H1 (cell line): ENCODE data around the gene PPP2R2D.

Experiments used
- CBX5 ChIP-seq: fragments of 300-800, 300-1000 bp; sonication (generic); IDR thresholded peaks from 2 replicates; pipeline ENCODE4 v1.7.1; 2016; ENCODE audit warnings: antibody characterized with exemption, low read length, low read depth
- EGR1 ChIP-seq: IDR thresholded peaks from 2 replicates; pipeline ENCODE4 v1.6.1; 2011; ENCODE audit warnings: low read depth, low read length, borderline replicate concordance
- EZH2 ChIP-seq: fragments of 200-600 bp; sonication (generic); IDR thresholded peaks from 2 replicates; pipeline ENCODE4 v1.7.1; 2012; ENCODE audit warnings: low read depth, mild to moderate bottlenecking, moderate library complexity, low read length, inconsistent platforms; ENCODE audit not compliant: severe bottlenecking
- MAFK ChIP-seq: IDR thresholded peaks from 2 replicates; pipeline ENCODE4 v1.6.1; 2012; ENCODE audit warnings: low read depth, mild to moderate bottlenecking, improper control_type of control experiment, low read length
- PHF8 ChIP-seq: fragments of 200-600 bp; sonication (generic); conservative IDR thresholded peaks from 2 replicates; pipeline ENCODE4 v1.7.1; 2012; ENCODE audit warnings: low read depth, mild to moderate bottlenecking, inconsistent platforms, low read length, moderate library complexity
- POLR2A ChIP-seq, 2 experiments: IDR thresholded peaks; 1 replicate in 1 of 2; 2 replicates in 1 of 2; pipeline ENCODE4 v1.6.1; 2011; ENCODE audit warnings: low read depth in 2 of 2, low read length in 2 of 2, mild to moderate bottlenecking in 2 of 2; ENCODE audit errors: control extremely low read depth in 1 of 2
- POU5F1 ChIP-seq: IDR thresholded peaks from 2 replicates; pipeline ENCODE4 v1.6.1; 2011; ENCODE audit warnings: low read depth, mild to moderate bottlenecking, low read length, moderate library complexity
- SAP30 ChIP-seq: fragments of 300-600 bp; sonication (generic); IDR thresholded peaks from 2 replicates; pipeline ENCODE4 v1.7.1; 2012; ENCODE audit warnings: low read length, moderate library complexity, mild to moderate bottlenecking, inconsistent platforms; ENCODE audit not compliant: insufficient read depth, insufficient replicate concordance
- SP2 ChIP-seq: IDR thresholded peaks from 2 replicates; pipeline ENCODE4 v1.6.1; 2012; ENCODE audit warnings: mild to moderate bottlenecking, low read length, inconsistent platforms
- TF ChIP-seq, protein P1 (sequence below), 3 experiments: IDR thresholded peaks; 1 replicate in 2 of 3; 2 replicates in 1 of 3; pipeline versions ENCODE4 v1.5.1 to v1.6.1; 2011; ENCODE audit warnings: low read length in 3 of 3, mild to moderate bottlenecking in 3 of 3, inconsistent platforms in 2 of 3, low read depth in 1 of 3, moderate library complexity in 1 of 3; ENCODE audit not compliant: insufficient read depth in 1 of 3; ENCODE audit errors: control extremely low read depth in 1 of 3
- TF ChIP-seq, protein P2 (sequence below): IDR thresholded peaks from 2 replicates; pipeline ENCODE4 v1.6.1; 2012; ENCODE audit warnings: inconsistent platforms
- TF ChIP-seq, protein P3 (sequence below): IDR thresholded peaks from 2 replicates; pipeline ENCODE4 v1.6.1; 2011; ENCODE audit warnings: low read length, improper control_type of control experiment

DNA sequence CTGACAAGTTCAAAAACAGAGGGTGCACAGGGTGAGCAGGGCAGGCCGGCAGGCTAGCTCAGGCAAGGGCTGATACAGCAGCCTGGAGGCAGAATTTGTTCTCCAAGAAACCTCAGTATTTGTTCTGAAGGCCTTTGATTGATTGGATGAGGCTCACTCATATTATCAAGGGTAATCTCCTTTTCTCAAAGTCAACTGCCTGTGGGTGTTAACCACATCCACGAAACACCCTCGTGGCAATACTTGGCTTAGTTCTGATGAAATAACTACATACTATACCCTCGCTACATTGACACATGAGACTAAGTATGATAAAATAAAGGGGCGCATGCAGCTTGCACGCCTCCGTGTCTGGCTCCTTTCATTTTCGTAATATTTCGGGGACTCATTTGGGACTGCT is 4.4 kb upstream of the PPP2R2D start:
- TF ChIP-seq, protein P1, sequence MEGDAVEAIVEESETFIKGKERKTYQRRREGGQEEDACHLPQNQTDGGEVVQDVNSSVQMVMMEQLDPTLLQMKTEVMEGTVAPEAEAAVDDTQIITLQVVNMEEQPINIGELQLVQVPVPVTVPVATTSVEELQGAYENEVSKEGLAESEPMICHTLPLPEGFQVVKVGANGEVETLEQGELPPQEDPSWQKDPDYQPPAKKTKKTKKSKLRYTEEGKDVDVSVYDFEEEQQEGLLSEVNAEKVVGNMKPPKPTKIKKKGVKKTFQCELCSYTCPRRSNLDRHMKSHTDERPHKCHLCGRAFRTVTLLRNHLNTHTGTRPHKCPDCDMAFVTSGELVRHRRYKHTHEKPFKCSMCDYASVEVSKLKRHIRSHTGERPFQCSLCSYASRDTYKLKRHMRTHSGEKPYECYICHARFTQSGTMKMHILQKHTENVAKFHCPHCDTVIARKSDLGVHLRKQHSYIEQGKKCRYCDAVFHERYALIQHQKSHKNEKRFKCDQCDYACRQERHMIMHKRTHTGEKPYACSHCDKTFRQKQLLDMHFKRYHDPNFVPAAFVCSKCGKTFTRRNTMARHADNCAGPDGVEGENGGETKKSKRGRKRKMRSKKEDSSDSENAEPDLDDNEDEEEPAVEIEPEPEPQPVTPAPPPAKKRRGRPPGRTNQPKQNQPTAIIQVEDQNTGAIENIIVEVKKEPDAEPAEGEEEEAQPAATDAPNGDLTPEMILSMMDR (IDR thresholded peaks at IDR 0.05; ENCODE audit: control extremely low read depth in 1 of 3, insufficient read depth in 1 of 3, low read depth in 1 of 3, low read length in 3 of 3) = no peak
- TF ChIP-seq POLR2A (IDR thresholded peaks at IDR 0.05; ENCODE audit: control extremely low read depth in 1 of 2, low read depth in 2 of 2, low read length in 2 of 2) (no peak), PHF8 (no peak), MAFK (no peak), EGR1 (no peak), SAP30 (no peak), EZH2 (no peak), POU5F1 (no peak), SP2 (no peak), CBX5 (no peak)
- TF ChIP-seq, protein P2, sequence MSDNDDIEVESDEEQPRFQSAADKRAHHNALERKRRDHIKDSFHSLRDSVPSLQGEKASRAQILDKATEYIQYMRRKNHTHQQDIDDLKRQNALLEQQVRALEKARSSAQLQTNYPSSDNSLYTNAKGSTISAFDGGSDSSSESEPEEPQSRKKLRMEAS = no peak
- TF ChIP-seq, protein P3, sequence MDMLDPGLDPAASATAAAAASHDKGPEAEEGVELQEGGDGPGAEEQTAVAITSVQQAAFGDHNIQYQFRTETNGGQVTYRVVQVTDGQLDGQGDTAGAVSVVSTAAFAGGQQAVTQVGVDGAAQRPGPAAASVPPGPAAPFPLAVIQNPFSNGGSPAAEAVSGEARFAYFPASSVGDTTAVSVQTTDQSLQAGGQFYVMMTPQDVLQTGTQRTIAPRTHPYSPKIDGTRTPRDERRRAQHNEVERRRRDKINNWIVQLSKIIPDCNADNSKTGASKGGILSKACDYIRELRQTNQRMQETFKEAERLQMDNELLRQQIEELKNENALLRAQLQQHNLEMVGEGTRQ = no peak
